ENCODE results near the gene BPTF.
A peak's percentile ranks its signal among the peaks of the same experiment; 100 is the strongest.
"Not testable (repeated sequence)": the region's sequence is repeated elsewhere in the genome, so short reads cannot be mapped to it uniquely, and the experiment has no call there.

The BPTF gene

GRCh38 chr17:67824735-67825626 is at the start of gene BPTF:
BPTF (plus strand) TSS chr17:67825503; CDS start chr17:67825725, 222 bp downstream.
- DNase-seq: peak; percentile 73 to 88 (median 80)

GRCh38 chr17:67779098-67779672 is 46.1 kb upstream of the BPTF start:
- DNase-seq: no peak

- DNase-seq: no peak
Measured at GRCh38 chr17:67784364-67785121, 40.8 kb upstream of the BPTF start.

- DNase-seq: no peak
Measured at GRCh38 chr17:67785122-67785477, 40.2 kb upstream of the BPTF start.

GRCh38 chr17:67785504-67785903 is 39.8 kb upstream of the BPTF start:
- no peak for DNase-seq

GRCh38 chr17:67800495-67800928 is 24.8 kb upstream of the BPTF start:
- peak in 1 of 4 experiments; percentile 3 for DNase-seq

GRCh38 chr17:67801626-67802175 is 23.6 kb upstream of the BPTF start:
- DNase-seq: no peak

- DNase-seq: no peak
Measured at GRCh38 chr17:67810464-67810863, 14.8 kb upstream of the BPTF start.

GRCh38 chr17:67812380-67812779 is 12.9 kb upstream of the BPTF start:
- DNase-seq: not testable (repeated sequence)

- DNase-seq: no peak
Measured at GRCh38 chr17:67813803-67814180, 11.5 kb upstream of the BPTF start.

- no peak for DNase-seq
Measured at GRCh38 chr17:67818110-67819002, 6.9 kb upstream of the BPTF start.

GRCh38 chr17:67819722-67820121 is 5.6 kb upstream of the BPTF start:
- no peak for DNase-seq

- no peak for DNase-seq
Measured at GRCh38 chr17:67821871-67822367, 3.4 kb upstream of the BPTF start.

- DNase-seq: peak; percentile 26 to 59 (median 48)
Measured at GRCh38 chr17:67825627-67826601, 611 bp downstream of the BPTF start.

GRCh38 chr17:67829331-67829730 is 4.0 kb downstream of the BPTF start:
- peak in 2 of 4 experiments; percentile 2 to 9 for DNase-seq

GRCh38 chr17:67830440-67830839 is 5.1 kb downstream of the BPTF start:
- DNase-seq: no peak

GRCh38 chr17:67831268-67831667 is 6.0 kb downstream of the BPTF start:
- DNase-seq: no peak

GRCh38 chr17:67833134-67833533 is 7.8 kb downstream of the BPTF start:
- no peak for DNase-seq

- DNase-seq: no peak
Measured at GRCh38 chr17:67833946-67834631, 8.8 kb downstream of the BPTF start.

GRCh38 chr17:67834634-67835033 is 9.3 kb downstream of the BPTF start:
- DNase-seq: no peak
